Eye (tissue), 1 donor: ENCODE results near the gene SRRT.

Experiments
- DNase-seq: peaks from one replicate; pipeline ENCODE4 v3.0.0-alpha.2; 2015

SRRT gene

GRCh38 chr7:100882785-100883526 is 8.1 kb downstream of the SRRT start:
- DNase-seq, result no peak

DNA sequence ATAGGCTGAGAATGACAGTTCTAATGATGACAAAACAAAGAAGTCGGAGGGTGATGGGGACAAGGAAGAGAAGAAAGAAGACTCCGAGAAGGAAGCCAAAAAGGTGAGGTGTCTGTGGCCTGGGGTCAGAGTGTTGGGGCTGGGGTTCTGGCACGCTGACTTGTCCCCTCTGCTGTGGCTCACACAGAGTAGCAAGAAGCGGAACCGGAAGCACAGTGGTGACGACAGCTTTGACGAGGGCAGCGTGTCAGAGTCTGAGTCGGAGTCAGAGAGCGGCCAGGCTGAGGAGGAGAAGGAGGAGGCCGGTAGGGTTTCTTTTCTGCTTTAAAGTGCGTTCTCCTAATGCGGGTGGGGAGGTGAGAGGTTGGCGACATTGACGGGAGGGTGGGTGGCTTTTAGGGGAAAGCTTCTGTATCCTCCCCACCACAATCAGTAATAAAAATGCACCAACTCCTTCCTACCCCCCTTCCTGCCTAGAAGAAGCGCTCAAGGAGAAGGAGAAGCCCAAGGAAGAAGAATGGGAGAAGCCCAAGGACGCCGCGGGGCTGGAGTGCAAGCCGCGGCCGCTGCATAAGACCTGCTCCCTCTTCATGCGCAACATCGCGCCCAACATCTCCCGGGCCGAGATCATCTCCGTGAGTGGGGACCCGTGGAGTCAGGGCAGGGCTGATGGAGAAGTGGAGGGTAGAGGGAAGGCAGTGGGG is 10.0 kb downstream of the SRRT start:
- DNase-seq, result no peak

- DNase-seq, result no peak
Observed at GRCh38 chr7:100885440-100886141, 10.7 kb downstream of the SRRT start.

DNA sequence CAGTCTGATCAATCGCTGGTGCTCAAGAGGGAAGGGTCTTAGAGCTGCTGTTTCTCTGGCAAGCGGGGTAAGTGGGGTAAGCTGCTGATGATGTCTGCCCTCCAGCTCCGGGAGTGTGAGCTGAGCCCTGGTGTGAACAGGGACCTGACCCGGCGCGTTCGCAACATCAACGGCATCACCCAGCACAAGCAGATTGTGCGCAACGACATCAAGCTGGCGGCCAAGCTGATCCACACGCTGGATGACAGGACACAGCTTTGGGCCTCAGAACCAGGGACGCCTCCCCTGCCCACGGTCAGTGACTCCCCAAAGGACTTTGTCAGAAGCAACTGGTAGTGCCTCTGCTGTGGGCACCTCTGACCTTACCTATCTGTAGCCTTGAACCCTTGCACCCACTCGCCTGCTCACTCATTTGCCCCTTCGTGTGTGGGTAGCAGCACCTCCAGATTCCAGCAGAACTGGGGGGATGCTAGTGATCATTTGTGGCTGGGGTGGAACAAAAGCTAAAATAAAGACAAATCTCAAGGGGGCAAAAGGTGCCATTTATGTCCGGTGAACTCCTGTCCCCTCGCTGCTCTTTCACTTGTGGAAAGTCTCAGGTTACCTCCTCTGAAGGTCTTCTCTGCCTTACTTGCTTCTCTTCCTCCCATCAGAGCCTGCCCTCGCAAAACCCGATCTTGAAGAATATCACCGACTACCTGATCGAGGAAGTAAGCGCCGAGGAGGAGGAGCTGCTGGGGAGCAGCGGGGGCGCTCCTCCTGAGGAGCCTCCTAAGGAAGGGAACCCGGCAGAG is 11.4 kb downstream of the SRRT start:
- no peak for DNase-seq

- DNase-seq, result no peak
Observed at GRCh38 chr7:100886936-100887515, 12.1 kb downstream of the SRRT start.

DNA sequence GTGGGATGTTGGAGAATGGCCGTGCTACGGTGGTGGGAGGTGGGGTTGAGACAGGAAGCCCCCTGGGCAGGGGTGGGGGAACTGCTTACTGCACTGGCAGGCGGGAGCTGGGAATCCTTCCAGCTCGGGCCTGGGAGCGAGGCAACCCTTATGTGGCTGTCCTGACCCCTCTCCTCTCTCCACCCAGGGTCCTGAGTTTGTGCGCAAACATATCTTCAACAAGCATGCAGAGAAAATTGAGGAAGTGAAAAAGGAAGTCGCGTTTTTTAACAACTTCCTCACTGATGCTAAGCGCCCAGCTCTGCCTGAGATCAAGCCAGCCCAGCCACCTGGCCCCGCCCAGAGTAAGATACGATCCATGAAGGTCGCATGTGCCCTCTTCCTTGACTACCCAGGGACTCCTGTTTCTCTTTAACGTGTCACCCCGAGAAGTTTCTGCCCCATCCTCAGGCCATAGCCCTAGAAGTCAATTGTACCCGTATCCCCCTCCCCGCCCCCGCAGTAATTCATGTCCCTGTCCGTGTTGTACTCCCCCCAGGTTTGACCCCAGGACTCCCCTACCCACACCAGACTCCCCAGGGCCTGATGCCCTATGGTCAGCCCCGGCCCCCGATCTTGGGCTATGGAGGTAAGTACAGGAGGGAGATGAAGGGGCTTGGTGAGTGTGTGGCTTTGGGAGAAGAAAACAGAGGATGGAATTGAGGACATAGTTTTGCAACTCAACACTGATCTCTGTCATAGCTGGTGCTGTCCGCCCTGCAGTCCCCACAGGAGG is 12.8 kb downstream of the SRRT start:
- DNase-seq, result no peak

GRCh38 chr7:100888291-100888987 is 13.5 kb downstream of the SRRT start:
- DNase-seq, result no peak

GRCh38 chr7:100888988-100889750 is 14.3 kb downstream of the SRRT start, which contains the start of gene UFSP1:
TSS of gene UFSP1 (minus strand) at chr7:100889715. CDS start at chr7:100889271, 444 bp downstream.
- peak; percentile 30 for DNase-seq

GRCh38 chr7:100890653-100891567 is 16.0 kb downstream of the SRRT start:
- no peak for DNase-seq

DNA sequence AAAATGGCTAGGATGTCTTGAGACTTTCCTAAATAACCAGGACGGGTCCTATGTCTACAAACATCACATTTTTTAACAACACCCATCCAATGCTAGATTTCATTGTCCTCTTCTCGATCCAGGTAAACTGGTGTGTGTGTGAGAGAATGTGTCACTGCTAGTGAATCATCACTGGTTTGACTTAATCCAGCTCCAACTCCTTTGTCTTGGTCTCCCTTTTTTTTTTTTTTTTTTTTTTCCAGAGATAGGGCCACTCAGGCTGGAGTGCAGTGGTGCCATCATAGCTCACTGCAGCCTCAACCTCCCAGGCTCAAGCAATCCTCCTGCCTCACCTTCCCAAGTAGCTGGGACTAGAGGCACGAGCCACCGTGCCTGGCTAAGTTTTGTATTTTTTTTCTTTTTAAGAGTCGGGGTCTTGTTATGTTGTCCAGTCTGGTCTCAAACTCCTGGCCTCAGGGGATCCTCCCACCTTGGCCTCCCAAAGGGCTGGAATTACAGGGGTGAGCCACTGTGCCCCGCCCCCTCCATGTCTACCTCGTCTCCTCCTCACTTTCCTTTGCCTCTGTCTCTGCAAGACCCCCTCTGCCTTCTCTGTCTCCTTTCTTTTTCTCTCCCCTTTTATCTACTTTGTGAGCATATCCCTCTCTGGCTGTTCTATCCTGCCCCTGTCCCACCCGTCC is 16.8 kb downstream of the SRRT start:
- DNase-seq, result peak; percentile 72

DNA sequence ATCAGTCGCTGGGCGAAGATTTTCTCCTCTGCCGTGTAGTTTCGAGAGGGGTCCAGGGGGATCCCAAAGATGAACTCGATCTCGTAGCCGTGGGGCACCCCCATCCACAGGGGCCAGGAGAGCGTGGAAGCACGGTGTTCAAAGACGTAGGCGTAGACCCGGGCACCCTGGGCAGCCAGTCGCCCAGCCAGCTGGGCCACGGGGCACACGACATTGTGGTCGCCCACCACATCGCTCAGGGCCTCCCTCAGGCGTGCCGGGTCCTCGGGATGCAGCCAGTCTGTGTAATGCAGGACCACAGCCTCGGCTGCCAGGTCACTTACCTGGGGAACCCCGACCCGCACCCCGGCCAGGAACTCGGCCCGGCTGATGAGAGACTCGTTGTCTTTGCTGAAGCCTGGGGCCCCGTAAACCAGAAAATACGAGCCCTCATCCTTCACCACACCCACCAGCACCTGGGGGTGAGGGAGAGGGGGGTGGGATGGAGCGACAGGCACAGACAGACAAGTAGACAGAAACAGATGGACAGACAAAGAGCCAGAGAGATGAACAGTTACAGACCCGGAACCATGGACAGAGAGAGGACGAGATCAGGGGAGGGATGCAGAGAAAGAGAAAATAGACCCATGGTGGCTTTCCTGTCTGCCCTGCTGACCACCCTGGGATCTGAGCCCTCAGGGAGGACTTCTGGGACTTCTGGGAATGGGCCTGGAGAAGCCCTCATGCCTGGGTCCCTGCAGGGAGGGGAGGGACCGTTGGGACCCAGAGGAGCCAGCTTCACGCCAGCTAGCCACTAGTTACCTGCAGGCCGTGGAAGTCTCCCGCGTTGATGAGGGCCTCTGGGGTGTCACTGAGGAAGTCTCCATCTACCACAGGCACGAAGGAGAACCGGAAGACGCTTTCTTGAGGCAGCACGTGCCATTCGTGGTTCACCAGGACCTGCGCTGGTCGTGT is 17.7 kb downstream of the SRRT start:
- DNase-seq, result no peak

- no peak for DNase-seq
Observed at GRCh38 chr7:100893318-100893895, 18.5 kb downstream of the SRRT start.

- peak; percentile 40 for DNase-seq
Observed at GRCh38 chr7:100893910-100894721, 19.2 kb downstream of the SRRT start.

- DNase-seq, result peak; percentile 93
Observed at GRCh38 chr7:100894860-100895700, 20.2 kb downstream of the SRRT start.

- no peak for DNase-seq
Observed at GRCh38 chr7:100895701-100895955, 20.7 kb downstream of the SRRT start, which contains the start of gene ACHE. TSS of gene ACHE (minus strand) at chr7:100895888. CDS start at chr7:100894232, 1,656 bp downstream.
